Measurements from ENCODE around the gene CDYL. TPM values are rescaled to one million over a fixed set of nuclear protein-coding genes. Genes with fewer than 3 reads are reported as not detected.

The CDYL gene
- 16.0 and 18.7 TPM in 2 replicates for total RNA-seq

GRCh38 chr6:4776131-4776492, at the start of gene CDYL:
TSS of gene CDYL (plus strand) at chr6:4776404. CDS start at chr6:4776784, 380 bp downstream.

GRCh38 chr6:5003604-5004372, 227.6 kb downstream of the CDYL start, which contains the start of gene RPP40:
TSS of gene RPP40 (minus strand) at chr6:5004037. CDS start at chr6:5004002, 35 bp downstream.

Other genes with a start within 250 kb of the CDYL start
- gene RPP40, start 227.6 kb downstream of the CDYL start, total RNA-seq, result 9.1 and 14.9 TPM in 2 replicates